Osteoblast (primary cell): ENCODE data around the gene C8B. TPM values are rescaled to one million over a fixed set of nuclear protein-coding genes. Genes with fewer than 3 reads are reported as not detected.
A peak's percentile ranks its signal among the peaks of the same experiment; 100 is the strongest.

Source experiments
- DNase-seq: peaks from one replicate; pipeline ENCODE4 v3.0.0; 2011; ENCODE audit warnings: low spot score, mixed read lengths; ENCODE audit not compliant: insufficient read length; ENCODE audit errors: missing footprints
- H2AFZ ChIP-seq: 2 replicates; pipeline ENCODE4 v1.6.0; 2011; ENCODE audit warnings: mild to moderate bottlenecking, low read length
- H3K27ac ChIP-seq: 2 replicates; pipeline ENCODE4 v1.5.1; 2011; ENCODE audit warnings: mild to moderate bottlenecking, low read depth, low read length, moderate library complexity
- H3K27me3 ChIP-seq: 2 replicates; pipeline ENCODE4 v1.6.0; 2012; ENCODE audit warnings: mild to moderate bottlenecking, control low read depth, inconsistent platforms, low read length, moderate library complexity; ENCODE audit not compliant: insufficient read depth
- H3K36me3 ChIP-seq: 2 replicates; pipeline ENCODE4 v1.5.1; 2011; ENCODE audit warnings: mild to moderate bottlenecking, low read length, control low read depth, moderate library complexity; ENCODE audit not compliant: insufficient read depth
- H3K4me1 ChIP-seq: 2 replicates; pipeline ENCODE4 v1.5.1; 2011; ENCODE audit warnings: mild to moderate bottlenecking, low read length, control low read depth, moderate library complexity; ENCODE audit not compliant: insufficient read depth
- H3K4me2 ChIP-seq: 2 replicates; pipeline ENCODE4 v1.6.0; 2011; ENCODE audit warnings: mild to moderate bottlenecking, low read length; ENCODE audit not compliant: insufficient read depth
- H3K4me3 ChIP-seq: fragments of 200-600 bp; sonication (generic); 3 replicates; pipeline ENCODE4 v1.5.1; 2012; ENCODE audit warnings: mild to moderate bottlenecking, low read length, inconsistent platforms; ENCODE audit not compliant: insufficient read depth
- H3K79me2 ChIP-seq: 2 replicates; pipeline ENCODE4 v1.6.0; 2012; ENCODE audit warnings: mild to moderate bottlenecking, low read length, control low read depth, inconsistent platforms; ENCODE audit not compliant: insufficient read depth
- H3K9me3 ChIP-seq: 2 replicates; pipeline ENCODE4 v1.5.1; 2011; ENCODE audit warnings: low read depth, low read length, control low read depth
- H4K20me1 ChIP-seq: 2 replicates; pipeline ENCODE4 v1.6.0; 2012; ENCODE audit warnings: mild to moderate bottlenecking, low read length, control low read depth; ENCODE audit not compliant: insufficient read depth
- total RNA-seq: library from RNA; depleted of rRNA; stranded (reverse); fragments of >200 nt; gene quantifications from 2 replicates; pipeline ENCODE4 v1.2.3, GENCODE V29; 2012
- TF ChIP-seq, protein P1 (sequence below): IDR thresholded peaks from 2 replicates; pipeline ENCODE4 v1.5.1; 2011; ENCODE audit warnings: mild to moderate bottlenecking, low read depth, low read length, moderate library complexity; ENCODE audit errors: extremely low read depth

The C8B gene
- not detected in 2 replicates for total RNA-seq

DNA sequence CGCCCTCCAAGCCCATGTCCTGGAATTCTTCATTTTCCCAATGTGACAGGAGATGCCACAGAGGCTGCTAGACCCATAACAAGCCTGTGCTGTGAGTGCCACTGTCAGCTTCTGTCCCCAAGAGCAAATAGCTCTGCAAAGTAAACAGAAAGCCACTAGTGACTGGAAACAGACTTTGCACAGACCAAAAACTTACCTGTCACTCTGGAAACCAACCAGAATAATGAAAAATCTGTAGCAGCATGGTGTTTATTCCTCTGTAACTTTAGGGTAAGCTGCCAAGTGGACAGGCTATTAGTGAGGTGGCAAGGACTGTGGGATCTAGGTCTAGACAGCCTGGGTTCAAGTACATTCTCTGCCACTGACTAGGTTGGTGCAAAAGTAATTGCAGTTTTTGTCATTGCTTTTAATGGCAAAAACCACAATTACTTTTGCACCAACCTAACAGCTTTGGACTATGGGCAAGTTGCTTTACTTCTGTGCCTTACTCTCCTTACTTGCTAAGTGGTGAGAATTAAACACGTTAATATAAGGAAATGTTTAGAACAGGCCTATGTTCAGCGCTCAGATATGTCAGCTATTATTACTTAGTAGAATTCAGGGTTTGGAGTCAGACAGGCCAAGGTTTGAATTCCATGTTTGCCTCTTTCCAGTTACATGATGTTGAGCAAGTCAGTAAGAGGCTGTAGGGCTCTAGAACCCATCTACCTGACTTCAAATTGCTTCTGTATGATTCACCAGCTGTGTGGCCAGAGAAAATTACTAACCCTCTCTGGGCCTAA lies at the start of gene C8B:
Gene C8B (minus strand): TSS at position 100 of the 782 bp plus-strand sequence. CDS start 67 bp downstream, at position 33.
- Histone ChIP-seq H2AFZ (no peak within 1 kb of the TSS), H3K36me3 (no peaks in the 10 kb centered on the region), H3K4me1 (no peaks in the 10 kb centered on the region), H3K9me3 (no peaks in the 10 kb centered on the region), H3K4me2 (no peak within 1 kb of the TSS), H3K27ac (no peak within 1 kb of the TSS), H3K27me3 (no peaks in the 10 kb centered on the region), H3K79me2 (no peaks in the 10 kb centered on the region), H4K20me1 (no peaks in the 10 kb centered on the region), H3K4me3 (no peak within 1 kb of the TSS)
- peak; percentile 52 for DNase-seq
- TF ChIP-seq, protein P1, sequence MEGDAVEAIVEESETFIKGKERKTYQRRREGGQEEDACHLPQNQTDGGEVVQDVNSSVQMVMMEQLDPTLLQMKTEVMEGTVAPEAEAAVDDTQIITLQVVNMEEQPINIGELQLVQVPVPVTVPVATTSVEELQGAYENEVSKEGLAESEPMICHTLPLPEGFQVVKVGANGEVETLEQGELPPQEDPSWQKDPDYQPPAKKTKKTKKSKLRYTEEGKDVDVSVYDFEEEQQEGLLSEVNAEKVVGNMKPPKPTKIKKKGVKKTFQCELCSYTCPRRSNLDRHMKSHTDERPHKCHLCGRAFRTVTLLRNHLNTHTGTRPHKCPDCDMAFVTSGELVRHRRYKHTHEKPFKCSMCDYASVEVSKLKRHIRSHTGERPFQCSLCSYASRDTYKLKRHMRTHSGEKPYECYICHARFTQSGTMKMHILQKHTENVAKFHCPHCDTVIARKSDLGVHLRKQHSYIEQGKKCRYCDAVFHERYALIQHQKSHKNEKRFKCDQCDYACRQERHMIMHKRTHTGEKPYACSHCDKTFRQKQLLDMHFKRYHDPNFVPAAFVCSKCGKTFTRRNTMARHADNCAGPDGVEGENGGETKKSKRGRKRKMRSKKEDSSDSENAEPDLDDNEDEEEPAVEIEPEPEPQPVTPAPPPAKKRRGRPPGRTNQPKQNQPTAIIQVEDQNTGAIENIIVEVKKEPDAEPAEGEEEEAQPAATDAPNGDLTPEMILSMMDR, result no peak

DNA sequence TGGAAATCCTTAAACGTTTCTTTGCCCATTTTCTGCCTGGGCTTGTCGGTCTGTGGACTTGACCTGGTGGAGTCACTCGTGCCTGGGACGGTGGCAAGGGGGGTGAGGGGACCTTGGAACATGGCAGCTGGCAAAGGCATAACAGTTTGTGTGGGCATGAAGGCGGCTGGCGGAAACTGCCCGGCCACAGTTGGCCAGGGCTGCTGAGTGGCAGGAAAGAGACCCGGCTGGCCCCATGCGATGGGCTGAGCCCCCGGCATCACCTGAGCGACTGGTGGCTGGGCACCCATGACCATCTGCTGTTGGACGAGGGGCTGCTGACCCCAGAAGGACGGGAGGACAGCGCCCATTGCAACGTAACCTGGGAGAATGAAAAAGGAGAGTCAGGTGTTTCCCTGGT lies 49.3 kb upstream of the C8B start:
- TF ChIP-seq, protein P1, result no peak

DNA sequence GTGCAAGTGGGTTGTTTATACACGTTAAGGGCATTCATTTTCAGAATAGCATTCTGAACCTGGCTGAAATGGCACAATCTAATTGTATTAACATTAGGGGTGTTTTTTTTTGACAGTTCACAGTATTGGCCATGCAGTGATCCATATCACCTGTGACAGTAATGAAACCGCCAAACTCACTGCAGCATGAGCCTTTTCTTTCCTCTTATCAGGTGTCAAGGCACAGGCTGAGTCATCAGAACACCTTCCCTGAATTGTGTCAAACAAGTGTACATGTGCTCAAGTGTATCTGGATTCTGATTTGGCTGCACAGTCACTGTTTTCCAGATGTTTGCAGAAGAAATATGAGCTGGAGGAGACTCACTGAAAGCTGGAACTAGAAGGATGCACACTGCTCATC lies 47.7 kb upstream of the C8B start:
- Histone ChIP-seq H2AFZ (no peak overlapping the region), H3K27ac (no peak overlapping the region), H3K9me3 (no peaks in the 10 kb centered on the region), H3K4me1 (no peaks in the 10 kb centered on the region), H3K27me3 (no peaks in the 10 kb centered on the region), H4K20me1 (no peaks in the 10 kb centered on the region), H3K79me2 (no peaks in the 10 kb centered on the region), H3K4me2 (no peak overlapping the region), H3K36me3 (no peaks in the 10 kb centered on the region), H3K4me3 (no peak overlapping the region)
- no peak for DNase-seq
- TF ChIP-seq, protein P1, result no peak

More for the DNA sequence above, 49.3 kb upstream of the C8B start:
- no peaks in the 10 kb centered on the region for H4K20me1 ChIP-seq
- H2AFZ ChIP-seq, result no peak overlapping the region
- H3K27me3 ChIP-seq, result no peaks in the 10 kb centered on the region
- H3K36me3 ChIP-seq, result no peaks in the 10 kb centered on the region
- H3K4me1 ChIP-seq, result no peaks in the 10 kb centered on the region
- H3K9me3 ChIP-seq, result no peaks in the 10 kb centered on the region
- no peak for DNase-seq
- no peak overlapping the region for H3K27ac ChIP-seq
- no peak overlapping the region for H3K4me2 ChIP-seq
- H3K4me3 ChIP-seq, result no peak overlapping the region
- H3K79me2 ChIP-seq, result no peaks in the 10 kb centered on the region

DNA sequence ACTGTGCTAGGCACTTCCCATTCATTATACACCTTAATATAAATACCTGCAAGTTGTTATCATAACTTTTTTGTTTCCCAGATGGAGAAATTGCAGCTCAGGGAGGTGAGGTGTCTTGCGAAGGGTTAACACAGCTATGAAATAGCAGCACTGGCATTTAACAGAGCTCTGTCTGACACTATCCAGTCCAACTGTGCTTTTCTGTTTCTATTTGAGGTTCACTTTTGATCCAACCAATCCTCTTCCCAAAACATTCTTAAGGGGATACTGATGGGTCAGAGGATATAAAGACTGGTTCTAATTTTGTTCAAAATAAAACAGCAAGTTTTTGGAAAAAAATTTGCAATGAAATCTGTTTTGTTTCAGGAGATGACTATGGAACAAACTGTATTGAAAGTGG lies 46.5 kb upstream of the C8B start:
- no peak for DNase-seq
- Histone ChIP-seq H4K20me1 (no peaks in the 10 kb centered on the region), H2AFZ (no peak overlapping the region), H3K27me3 (no peaks in the 10 kb centered on the region), H3K4me2 (no peak overlapping the region), H3K9me3 (no peaks in the 10 kb centered on the region), H3K27ac (no peak overlapping the region), H3K4me1 (no peaks in the 10 kb centered on the region), H3K36me3 (no peaks in the 10 kb centered on the region), H3K4me3 (no peak overlapping the region), H3K79me2 (no peaks in the 10 kb centered on the region)
- TF ChIP-seq, protein P1, result no peak
